Panc1 (cell line): ENCODE data around the gene CMTM4. TPM values are rescaled to one million over a fixed set of nuclear protein-coding genes. Genes with fewer than 3 reads are reported as not detected.

Experiments used
- ATAC-seq: fragments of 200-7000 bp; cut with Tn5 transposase; 2 replicates; pipeline ENCODE4 v1.9.1; 2020; ENCODE audit warnings: mild to moderate bottlenecking, moderate library complexity
- BruUV-seq: library from RNA; stranded (reverse); fragments of 400-500 nt; replicated peaks from 2 replicates; lab custom pipeline; 2021; lab: Mats Ljungman, UMichigan
- CTCF ChIA-PET: fragments of 300-600 bp; sonication (Branson Sonifier 250); formaldehyde crosslinking; loops from one replicate; lab custom pipeline; 2022; ENCODE audit warnings: antibody characterized with exemption; lab: Charles Lee
- POLR2A ChIA-PET: fragments of 300-600 bp; sonication (Branson Sonifier 250); formaldehyde crosslinking; loops from one replicate; lab custom pipeline; 2022; ENCODE audit warnings: antibody characterized with exemption; lab: Charles Lee
- DNase-seq: peaks from one replicate; pipeline ENCODE4 v3.0.0-alpha.2; 2010; ENCODE audit warnings: low read depth, low spot score
- H3K27ac ChIP-seq: 2 replicates; pipeline ENCODE4 v1.5.1; 2011; ENCODE audit warnings: mild to moderate bottlenecking, low read length, inconsistent platforms
- H3K27me3 ChIP-seq: fragments of 200-500 bp; sonication (Bioruptor generic); 2 replicates; pipeline ENCODE4 v1.6.0; 2014; ENCODE audit warnings: low read length, inconsistent platforms; ENCODE audit not compliant: control insufficient read depth, insufficient read depth
- H3K36me3 ChIP-seq: fragments of 200-500 bp; sonication (Bioruptor generic); 2 replicates; pipeline ENCODE4 v1.5.1; 2014; ENCODE audit warnings: inconsistent platforms, mild to moderate bottlenecking, low read length, moderate library complexity; ENCODE audit not compliant: control insufficient read depth, insufficient read depth
- H3K4me1 ChIP-seq: 2 replicates; pipeline ENCODE4 v1.5.1; 2011; ENCODE audit warnings: inconsistent platforms, mild to moderate bottlenecking, low read length, moderate library complexity; ENCODE audit not compliant: control insufficient read depth, insufficient read depth
- H3K4me3 ChIP-seq, 2 experiments: 2 replicates each; pipeline ENCODE4 v1.5.1; 2011 to 2012; ENCODE audit warnings: low read depth in 2 of 2, low read length in 2 of 2, mild to moderate bottlenecking in 2 of 2, inconsistent platforms in 1 of 2, moderate library complexity in 1 of 2
- H3K9me3 ChIP-seq: fragments of 200-500 bp; sonication (Bioruptor generic); 2 replicates; pipeline ENCODE4 v1.5.1; 2014; ENCODE audit warnings: low read depth, mild to moderate bottlenecking, inconsistent platforms, low read length, moderate library complexity; ENCODE audit not compliant: control insufficient read depth, insufficient read depth
- POLR2AphosphoS5 ChIP-seq: IDR thresholded peaks from 2 replicates; pipeline ENCODE4 v1.6.1; 2012; ENCODE audit warnings: mild to moderate bottlenecking, low read depth, low read length, moderate library complexity
- SIN3A ChIP-seq: IDR thresholded peaks from 2 replicates; pipeline ENCODE4 v1.6.1; 2012; ENCODE audit warnings: low read depth, mild to moderate bottlenecking, low read length, moderate library complexity, borderline replicate concordance; ENCODE audit not compliant: insufficient read depth
- TCF7L2 ChIP-seq: IDR thresholded peaks from 2 replicates; pipeline ENCODE4 v1.6.1; 2011; ENCODE audit warnings: mild to moderate bottlenecking, low read depth, low read length, inconsistent platforms
- in situ Hi-C: cut with HindIII; loops from 2 replicates; pipeline ENCODE4 v1.10.0; 2016; ENCODE audit warnings: low sequenced_read_pairs, low pct_unique_long_range_greater_than_20kb
- intact Hi-C: fragments of 100-400 bp; cut with micrococcal nuclease; formaldehyde crosslinking; loops from one replicate; pipeline ENCODE4 v1.10.0; 2022; ENCODE audit not compliant: unreplicated experiment
- total RNA-seq: library from RNA; stranded (reverse); gene quantifications from one replicate; pipeline ENCODE4 v1.2.1, GENCODE V29; 2021; ENCODE audit not compliant: unreplicated experiment
- TF ChIP-seq, protein P1 (sequence below), 2 experiments: IDR thresholded peaks; 2 replicates each; pipeline ENCODE4 v1.6.1; 2011 to 2012; ENCODE audit warnings: low read depth in 2 of 2, control low read depth in 1 of 2, low read length in 1 of 2, mild to moderate bottlenecking in 1 of 2, moderate library complexity in 1 of 2; ENCODE audit not compliant: insufficient read depth in 1 of 2
- TF ChIP-seq, protein P2 (sequence below): fragments of 450-650 bp; IDR thresholded peaks from 2 replicates; pipeline ENCODE4 v1.5.1; 2017; ENCODE audit warnings: mild to moderate bottlenecking

CMTM4 gene
- total RNA-seq, 1 experiment from 2014 or later: 51.9 TPM

DNA sequence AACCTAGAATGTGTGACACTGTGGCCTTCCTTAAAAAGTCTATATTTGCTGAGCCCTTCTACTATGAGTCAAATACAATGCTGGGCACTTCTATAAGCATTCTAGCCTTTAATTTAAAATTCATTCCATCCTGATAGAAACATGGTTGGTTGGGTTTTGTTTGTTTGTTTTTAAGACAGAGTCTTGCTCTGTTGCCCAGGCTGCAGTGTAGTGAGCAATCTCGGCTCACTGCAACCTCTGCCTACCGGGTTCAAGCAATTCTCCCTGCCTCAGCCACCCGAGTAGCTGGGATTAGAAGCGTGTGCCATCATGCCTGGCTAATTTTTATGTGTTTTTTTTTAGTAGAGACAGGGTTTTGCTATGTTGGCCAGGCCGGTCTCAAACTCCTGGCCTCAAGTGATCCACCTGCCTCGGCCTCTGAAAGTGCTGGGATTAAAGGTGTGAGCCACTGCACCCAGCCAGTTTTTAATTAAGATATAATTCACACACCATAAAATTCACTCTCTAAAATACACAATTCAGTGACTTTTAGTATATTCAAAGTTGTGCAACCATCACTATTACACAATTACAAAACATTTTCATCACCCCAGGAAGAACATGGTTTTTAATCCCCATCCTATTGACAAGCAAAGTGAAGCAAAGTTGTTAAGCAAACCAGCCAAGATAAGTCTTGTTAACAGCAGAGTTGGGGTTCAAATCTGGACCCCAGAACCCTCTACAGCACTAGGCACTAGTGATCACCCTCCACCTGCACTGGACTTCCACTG is 42.8 kb downstream of the CMTM4 start:
- Histone ChIP-seq H3K4me1 (peaks cover 7% of the 10 kb centered on the region; the same call in 1 of the 2 replicates), H3K27me3 (no peaks in the 10 kb centered on the region), H3K27ac (no peak overlapping the region), H3K4me3 (no peak overlapping the region), H3K36me3 (no peaks in the 10 kb centered on the region), H3K9me3 (no peaks in the 10 kb centered on the region)
- CTCF ChIA-PET: no interaction called here
- POLR2A ChIA-PET: no interaction called here
- no TSS peak for BruUV-seq
- DNase-seq (no peak), ATAC-seq (no peak)
- TF ChIP-seq TCF7L2 (no peak), SIN3A (no peak), POLR2AphosphoS5 (no peak)
- TF ChIP-seq, protein P1, sequence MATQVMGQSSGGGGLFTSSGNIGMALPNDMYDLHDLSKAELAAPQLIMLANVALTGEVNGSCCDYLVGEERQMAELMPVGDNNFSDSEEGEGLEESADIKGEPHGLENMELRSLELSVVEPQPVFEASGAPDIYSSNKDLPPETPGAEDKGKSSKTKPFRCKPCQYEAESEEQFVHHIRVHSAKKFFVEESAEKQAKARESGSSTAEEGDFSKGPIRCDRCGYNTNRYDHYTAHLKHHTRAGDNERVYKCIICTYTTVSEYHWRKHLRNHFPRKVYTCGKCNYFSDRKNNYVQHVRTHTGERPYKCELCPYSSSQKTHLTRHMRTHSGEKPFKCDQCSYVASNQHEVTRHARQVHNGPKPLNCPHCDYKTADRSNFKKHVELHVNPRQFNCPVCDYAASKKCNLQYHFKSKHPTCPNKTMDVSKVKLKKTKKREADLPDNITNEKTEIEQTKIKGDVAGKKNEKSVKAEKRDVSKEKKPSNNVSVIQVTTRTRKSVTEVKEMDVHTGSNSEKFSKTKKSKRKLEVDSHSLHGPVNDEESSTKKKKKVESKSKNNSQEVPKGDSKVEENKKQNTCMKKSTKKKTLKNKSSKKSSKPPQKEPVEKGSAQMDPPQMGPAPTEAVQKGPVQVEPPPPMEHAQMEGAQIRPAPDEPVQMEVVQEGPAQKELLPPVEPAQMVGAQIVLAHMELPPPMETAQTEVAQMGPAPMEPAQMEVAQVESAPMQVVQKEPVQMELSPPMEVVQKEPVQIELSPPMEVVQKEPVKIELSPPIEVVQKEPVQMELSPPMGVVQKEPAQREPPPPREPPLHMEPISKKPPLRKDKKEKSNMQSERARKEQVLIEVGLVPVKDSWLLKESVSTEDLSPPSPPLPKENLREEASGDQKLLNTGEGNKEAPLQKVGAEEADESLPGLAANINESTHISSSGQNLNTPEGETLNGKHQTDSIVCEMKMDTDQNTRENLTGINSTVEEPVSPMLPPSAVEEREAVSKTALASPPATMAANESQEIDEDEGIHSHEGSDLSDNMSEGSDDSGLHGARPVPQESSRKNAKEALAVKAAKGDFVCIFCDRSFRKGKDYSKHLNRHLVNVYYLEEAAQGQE (IDR thresholded peaks at IDR 0.05; ENCODE audit: insufficient read depth in 1 of 2, low read depth in 2 of 2, low read length in 1 of 2): no peak
- TF ChIP-seq, protein P2, sequence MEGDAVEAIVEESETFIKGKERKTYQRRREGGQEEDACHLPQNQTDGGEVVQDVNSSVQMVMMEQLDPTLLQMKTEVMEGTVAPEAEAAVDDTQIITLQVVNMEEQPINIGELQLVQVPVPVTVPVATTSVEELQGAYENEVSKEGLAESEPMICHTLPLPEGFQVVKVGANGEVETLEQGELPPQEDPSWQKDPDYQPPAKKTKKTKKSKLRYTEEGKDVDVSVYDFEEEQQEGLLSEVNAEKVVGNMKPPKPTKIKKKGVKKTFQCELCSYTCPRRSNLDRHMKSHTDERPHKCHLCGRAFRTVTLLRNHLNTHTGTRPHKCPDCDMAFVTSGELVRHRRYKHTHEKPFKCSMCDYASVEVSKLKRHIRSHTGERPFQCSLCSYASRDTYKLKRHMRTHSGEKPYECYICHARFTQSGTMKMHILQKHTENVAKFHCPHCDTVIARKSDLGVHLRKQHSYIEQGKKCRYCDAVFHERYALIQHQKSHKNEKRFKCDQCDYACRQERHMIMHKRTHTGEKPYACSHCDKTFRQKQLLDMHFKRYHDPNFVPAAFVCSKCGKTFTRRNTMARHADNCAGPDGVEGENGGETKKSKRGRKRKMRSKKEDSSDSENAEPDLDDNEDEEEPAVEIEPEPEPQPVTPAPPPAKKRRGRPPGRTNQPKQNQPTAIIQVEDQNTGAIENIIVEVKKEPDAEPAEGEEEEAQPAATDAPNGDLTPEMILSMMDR: no peak
- intact Hi-C loops: no loop called here
- in situ Hi-C loops: no loop called here

DNA sequence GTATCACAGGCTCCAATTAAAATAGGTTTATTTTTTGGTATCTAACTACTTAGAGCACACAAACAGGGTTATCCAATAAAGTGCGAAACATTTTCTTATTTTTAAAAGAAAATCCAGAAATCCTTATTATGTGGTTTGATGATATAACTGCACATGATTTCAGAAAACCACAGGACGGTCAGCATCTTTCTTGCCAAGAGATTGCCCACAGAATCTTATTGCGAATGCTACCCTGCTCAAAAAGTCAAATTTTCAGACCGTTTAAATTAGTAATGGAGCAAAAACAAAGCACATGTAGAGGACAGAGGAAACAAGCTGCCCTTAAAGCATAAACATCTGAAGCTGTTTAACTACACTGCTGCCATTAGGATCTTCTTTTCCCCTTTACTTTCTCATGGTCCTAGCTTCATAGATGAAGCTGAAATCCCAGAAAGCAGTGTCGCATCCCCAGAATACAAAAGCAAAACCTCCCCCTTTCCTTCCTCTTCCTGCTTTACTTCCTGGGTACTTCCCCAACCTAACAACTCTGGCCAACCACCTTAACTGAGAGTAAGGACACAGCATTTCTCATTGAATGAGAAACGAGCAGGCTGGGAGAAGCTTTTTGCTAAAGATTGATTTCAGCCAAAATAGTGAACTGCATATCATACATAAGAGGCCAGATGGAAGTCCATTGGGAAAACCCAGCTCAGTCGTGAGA is 43.7 kb downstream of the CMTM4 start:
- no peak for TF ChIP-seq SIN3A
- TF ChIP-seq TCF7L2: no peak
- TF ChIP-seq, protein P1 (IDR thresholded peaks at IDR 0.05; ENCODE audit: insufficient read depth in 1 of 2, low read depth in 2 of 2, low read length in 1 of 2): no peak
- TF ChIP-seq POLR2AphosphoS5: no peak
- TF ChIP-seq, protein P2: no peak
- in situ Hi-C loops: no loop called here
- Histone ChIP-seq H3K27me3 (no peaks in the 10 kb centered on the region), H3K9me3 (no peaks in the 10 kb centered on the region), H3K4me1 (peaks cover 7% of the 10 kb centered on the region; the same call in 1 of the 2 replicates), H3K27ac (no peak overlapping the region), H3K36me3 (no peaks in the 10 kb centered on the region), H3K4me3 (no peak overlapping the region)
- no peak for DNase-seq
- no peak for ATAC-seq
- ChIA-PET CTCF (interaction anchor here (0.6 kb wide), 1 partner anchor 15 kb away, joined by 3 read pairs; no protein-coding TSS in a partner anchor), POLR2A (interaction anchor here (0.5 kb wide), 1 partner anchor 91 kb away, joined by 10 read pairs; no protein-coding TSS in a partner anchor)
- intact Hi-C loops: no loop called here
- BruUV-seq: no TSS peak
